ENCODE results near the gene ARHGAP9. TPM values are rescaled to one million over a fixed set of nuclear protein-coding genes. Genes with fewer than 3 reads are reported as not detected.

ARHGAP9 gene
- total RNA-seq, 1 donor from 2014 or later: 54.2 TPM

DNA sequence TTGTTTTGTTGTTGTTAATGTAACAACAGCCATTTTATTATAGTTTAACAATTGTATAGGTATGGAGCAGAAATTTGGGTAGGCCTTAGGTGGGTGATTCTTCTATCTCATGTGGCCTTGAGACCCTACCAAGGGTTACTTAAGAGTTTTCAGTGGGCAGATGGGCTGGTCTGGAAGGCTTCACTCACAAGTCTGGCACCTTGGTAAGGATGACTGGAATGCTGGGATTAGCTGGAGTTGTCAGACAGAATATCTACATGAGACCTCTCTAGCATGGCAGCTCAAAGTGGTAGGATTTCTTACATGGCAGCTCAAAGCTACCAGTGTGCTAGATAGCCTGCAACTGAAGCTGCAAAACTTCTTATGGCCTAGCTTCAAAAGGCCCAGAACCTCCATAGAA lies 6.0 kb upstream of the ARHGAP9 start:
- ATAC-seq (no peak), DNase-seq (no peak)
- Histone ChIP-seq H3K36me3 (peaks cover 17% of the 10 kb centered on the region), H3K9me3 (no peaks in the 10 kb centered on the region), H3K4me1 (peaks cover 16% of the 10 kb centered on the region), H3K4me3 (no peak overlapping the region), H3K27ac (no peak overlapping the region), H3K27me3 (ENCODE audit: low read depth) (no peaks in the 10 kb centered on the region)
- TF ChIP-seq, protein P1, sequence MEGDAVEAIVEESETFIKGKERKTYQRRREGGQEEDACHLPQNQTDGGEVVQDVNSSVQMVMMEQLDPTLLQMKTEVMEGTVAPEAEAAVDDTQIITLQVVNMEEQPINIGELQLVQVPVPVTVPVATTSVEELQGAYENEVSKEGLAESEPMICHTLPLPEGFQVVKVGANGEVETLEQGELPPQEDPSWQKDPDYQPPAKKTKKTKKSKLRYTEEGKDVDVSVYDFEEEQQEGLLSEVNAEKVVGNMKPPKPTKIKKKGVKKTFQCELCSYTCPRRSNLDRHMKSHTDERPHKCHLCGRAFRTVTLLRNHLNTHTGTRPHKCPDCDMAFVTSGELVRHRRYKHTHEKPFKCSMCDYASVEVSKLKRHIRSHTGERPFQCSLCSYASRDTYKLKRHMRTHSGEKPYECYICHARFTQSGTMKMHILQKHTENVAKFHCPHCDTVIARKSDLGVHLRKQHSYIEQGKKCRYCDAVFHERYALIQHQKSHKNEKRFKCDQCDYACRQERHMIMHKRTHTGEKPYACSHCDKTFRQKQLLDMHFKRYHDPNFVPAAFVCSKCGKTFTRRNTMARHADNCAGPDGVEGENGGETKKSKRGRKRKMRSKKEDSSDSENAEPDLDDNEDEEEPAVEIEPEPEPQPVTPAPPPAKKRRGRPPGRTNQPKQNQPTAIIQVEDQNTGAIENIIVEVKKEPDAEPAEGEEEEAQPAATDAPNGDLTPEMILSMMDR (IDR thresholded peaks at IDR 0.05): no peak
- intact Hi-C loops (cut with DNase I): no loop called here

DNA sequence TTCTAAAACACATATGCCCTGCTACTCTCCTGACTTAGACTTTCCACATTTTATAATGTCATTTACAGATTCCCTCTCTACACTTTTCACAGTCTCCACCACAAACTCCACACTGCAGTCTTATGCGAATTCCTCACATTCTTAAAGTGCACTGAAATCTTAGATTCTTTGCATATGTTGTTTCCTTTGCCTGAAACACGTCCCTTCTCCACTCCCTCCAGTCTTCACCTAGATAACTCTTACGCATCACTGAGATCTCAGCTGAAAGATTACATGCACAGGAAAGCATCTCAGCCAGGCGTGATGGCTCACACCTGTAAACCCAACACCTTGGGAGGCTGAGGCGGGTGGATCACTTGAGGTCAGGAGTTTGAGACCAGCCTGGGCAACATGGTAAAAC lies 3.8 kb upstream of the ARHGAP9 start:
- intact Hi-C loops (cut with DNase I): no loop called here
- no peak for DNase-seq
- peaks cover 20% of the 10 kb centered on the region for H3K4me1 ChIP-seq
- H3K27me3 ChIP-seq (ENCODE audit: low read depth): no peaks in the 10 kb centered on the region
- H3K4me3 ChIP-seq: no peak overlapping the region
- H3K9me3 ChIP-seq: no peaks in the 10 kb centered on the region
- TF ChIP-seq, protein P1 (IDR thresholded peaks at IDR 0.05): no peak
- no peaks in the 10 kb centered on the region for H3K36me3 ChIP-seq
- ATAC-seq: no peak
- H3K27ac ChIP-seq: no peak overlapping the region

DNA sequence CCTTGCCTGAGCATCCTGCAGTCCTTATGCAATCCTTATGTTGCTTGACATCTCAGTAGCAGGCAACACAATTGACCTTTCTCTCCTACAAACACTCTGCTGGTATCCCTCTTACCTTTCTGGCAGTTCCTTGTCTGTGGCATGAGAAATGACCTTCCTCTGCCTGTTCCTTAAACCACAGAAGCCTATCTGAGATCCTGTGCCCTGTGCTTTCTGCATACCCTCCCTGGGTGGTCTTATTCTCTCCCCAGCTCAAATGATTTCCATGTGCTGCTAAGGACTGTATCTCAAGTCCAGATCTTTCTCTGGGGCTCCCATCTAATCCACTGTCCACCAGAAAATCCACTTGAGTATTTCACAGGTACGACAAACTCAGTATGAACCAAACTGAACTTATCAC lies 2.0 kb upstream of the ARHGAP9 start:
- DNase-seq (no peak), ATAC-seq (no peak)
- no peak overlapping the region for H3K27ac ChIP-seq
- peaks cover 18% of the 10 kb centered on the region for H3K4me1 ChIP-seq
- intact Hi-C loops (cut with DNase I): no loop called here
- peaks cover 7% of the 10 kb centered on the region for H3K27me3 ChIP-seq (ENCODE audit: low read depth)
- H3K9me3 ChIP-seq: no peaks in the 10 kb centered on the region
- no peaks in the 10 kb centered on the region for H3K36me3 ChIP-seq
- no peak overlapping the region for H3K4me3 ChIP-seq
- TF ChIP-seq, protein P1 (IDR thresholded peaks at IDR 0.05): no peak

DNA sequence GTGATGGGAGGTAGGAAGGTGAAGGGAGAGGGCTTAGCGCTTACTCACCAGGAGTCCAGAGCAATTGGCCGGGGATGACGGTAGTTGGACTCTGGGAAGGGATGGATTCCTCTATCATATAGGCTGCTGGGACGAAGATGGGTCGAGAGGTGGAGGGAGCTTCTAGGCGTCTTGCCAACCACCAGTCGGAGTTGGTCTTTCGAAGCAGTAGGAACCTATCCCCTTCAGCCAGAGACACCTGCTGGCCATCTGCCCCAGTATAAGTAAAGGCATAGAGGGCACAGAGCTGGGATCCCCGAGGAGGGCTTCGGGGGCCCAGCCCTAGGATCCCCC lies 657 bp downstream of the ARHGAP9 start:
- Histone ChIP-seq H3K4me1 (peaks cover 37% of the 10 kb centered on the region), H3K9me3 (no peaks in the 10 kb centered on the region), H3K4me3 (peak overlapping the region; percentile 57), H3K27ac (peak overlapping the region; percentile 78), H3K36me3 (peaks cover 3% of the 10 kb centered on the region), H3K27me3 (ENCODE audit: low read depth) (peaks cover 33% of the 10 kb centered on the region)
- no peak for DNase-seq
- TF ChIP-seq, protein P1 (IDR thresholded peaks at IDR 0.05): no peak
- no peak for ATAC-seq
- intact Hi-C loops (cut with DNase I): no loop called here

DNA sequence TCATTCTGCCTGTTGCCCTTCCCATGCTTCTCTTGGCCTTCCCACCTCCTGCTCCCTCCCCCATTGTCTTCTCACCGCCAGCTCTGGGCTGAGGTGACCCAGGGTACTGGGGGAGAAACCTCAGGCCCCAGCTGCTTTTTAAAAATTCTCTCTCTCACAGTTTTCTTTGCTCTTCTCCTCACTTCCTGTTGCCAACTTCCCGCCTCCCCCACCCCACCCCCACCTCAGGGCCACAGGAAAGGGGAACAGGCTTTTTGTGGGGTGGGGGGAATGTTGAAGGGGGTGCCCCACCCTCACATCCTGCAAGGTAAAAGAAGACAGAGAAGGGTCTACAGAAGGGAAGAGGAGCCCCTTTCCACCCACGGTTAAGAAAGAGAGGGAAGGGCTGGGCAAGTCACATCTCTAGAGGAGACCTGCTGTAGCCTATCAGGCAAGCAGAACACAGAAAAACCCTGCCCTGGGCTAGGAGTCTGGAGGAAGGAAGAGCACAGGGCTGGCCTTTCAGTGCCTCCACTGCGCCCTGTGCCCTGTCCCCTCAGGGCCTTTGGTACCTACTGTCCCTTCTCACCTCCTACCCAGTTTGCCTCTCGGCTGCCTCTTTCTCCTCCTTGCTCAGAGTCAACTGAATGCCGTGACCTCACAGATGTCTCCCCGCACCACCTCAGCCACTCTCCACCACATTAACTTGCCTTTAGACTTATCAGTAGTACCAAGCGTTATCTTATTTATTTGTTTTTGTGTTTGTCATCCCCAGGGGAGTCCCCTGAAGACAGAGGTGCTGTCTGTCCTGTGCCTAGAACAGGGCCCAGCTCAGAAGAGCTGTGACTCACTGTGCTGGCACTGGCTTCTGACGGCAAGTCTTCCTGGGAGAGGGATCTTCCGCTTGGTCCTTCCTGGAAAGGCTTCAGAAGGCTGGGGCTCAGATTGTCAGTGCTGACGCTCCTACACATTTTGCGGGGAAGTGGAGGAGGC lies 1.7 kb downstream of the ARHGAP9 start:
- no peak for DNase-seq
- Histone ChIP-seq H3K27me3 (ENCODE audit: low read depth) (peaks cover 36% of the 10 kb centered on the region), H3K36me3 (peaks cover 3% of the 10 kb centered on the region), H3K4me3 (peak overlapping the region; percentile 57), H3K9me3 (no peaks in the 10 kb centered on the region), H3K4me1 (peaks cover 37% of the 10 kb centered on the region), H3K27ac (peak overlapping the region; percentile 78)
- ATAC-seq: peak; percentile 44 to 59
- TF ChIP-seq, protein P1 (IDR thresholded peaks at IDR 0.05): no peak
- intact Hi-C loops (cut with DNase I): no loop called here

Data from lower lobe of right lung (tissue), 2 donors.